AG04450 (cell line): ENCODE data around the gene COG5. TPM values are rescaled to one million over a fixed set of nuclear protein-coding genes. Genes with fewer than 3 reads are reported as not detected.

Experiments used
- CTCF ChIA-PET: fragments of 300-600, 350-600 bp; formaldehyde crosslinking; extraction: SDS; loops from one replicate; lab custom pipeline; 2022; ENCODE audit warnings: antibody characterized with exemption, inconsistent platforms; lab: Charles Lee
- POLR2A ChIA-PET: fragments of 350-600 bp; formaldehyde crosslinking; extraction: SDS; loops from one replicate; lab custom pipeline; 2021; ENCODE audit warnings: antibody characterized with exemption, inconsistent platforms; lab: Yijun Ruan, JAX
- DNase-seq: peaks from one replicate; pipeline ENCODE4 v3.0.0-alpha.2; 2011; ENCODE audit warnings: low read depth, low spot score
- H3K27ac ChIP-seq: one replicate; pipeline ENCODE4 v1.5.1; 2012; ENCODE audit warnings: low read depth, low read length, control low read depth
- H3K27me3 ChIP-seq: one replicate; pipeline ENCODE4 v1.6.0; 2012; ENCODE audit warnings: low read length; ENCODE audit not compliant: control insufficient read depth, insufficient read depth
- H3K4me3 ChIP-seq: 2 replicates; pipeline ENCODE4 v1.5.1; 2011; ENCODE audit warnings: mild to moderate bottlenecking, low read depth, low read length, control low read depth
- H3K9me3 ChIP-seq: 2 replicates; pipeline ENCODE4 v1.5.1; 2012; ENCODE audit warnings: low read length; ENCODE audit not compliant: control insufficient read depth, insufficient read depth
- CTCF ChIP-seq: IDR thresholded peaks from 2 replicates; pipeline ENCODE4 v1.5.1; 2011; ENCODE audit warnings: low read depth, low read length, control low read depth, inconsistent platforms
- polyA plus RNA-seq: library from polyadenylated mRNA; depleted of rRNA; stranded (reverse); fragments of >200 nt; gene quantifications from 2 replicates; pipeline ENCODE4 v1.2.3, GENCODE V29; 2011

The COG5 gene
- polyA plus RNA-seq, 1 experiment: 55.2 TPM

DNA sequence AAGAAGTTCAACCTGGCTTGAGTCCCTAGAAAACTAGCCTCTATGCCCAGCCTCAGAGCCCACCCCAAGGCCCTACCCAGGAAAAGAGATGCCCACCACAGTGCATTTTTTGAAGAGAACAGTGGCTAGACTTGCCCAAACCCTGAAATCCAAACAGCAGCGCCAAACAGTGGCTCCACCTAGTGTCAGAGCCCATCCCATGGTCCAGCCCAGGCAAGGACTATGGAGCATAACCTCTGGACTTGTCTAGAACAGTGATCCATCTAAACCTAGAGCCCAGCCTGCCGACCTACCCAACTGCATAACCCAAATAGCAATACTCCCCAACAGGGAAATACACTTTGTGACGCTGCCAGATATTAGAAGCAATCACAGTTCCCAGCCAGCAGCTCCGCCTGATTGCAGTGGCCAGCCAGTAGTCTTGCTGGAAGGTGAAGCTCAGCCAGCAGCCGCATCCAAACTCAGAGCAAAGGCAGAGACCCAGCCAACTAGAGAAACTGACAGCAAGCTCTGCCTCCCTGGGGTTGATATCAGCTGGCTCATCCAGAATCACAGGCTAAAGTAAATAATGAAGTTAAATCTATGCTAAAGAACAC is 350.4 kb downstream of the COG5 start:
- CTCF ChIA-PET: interaction anchor here (0.8 to 1.0 kb wide), 2 partner anchors 9 to 13 kb away, joined by 3 to 5 read pairs; no protein-coding TSS in a partner anchor

DNA sequence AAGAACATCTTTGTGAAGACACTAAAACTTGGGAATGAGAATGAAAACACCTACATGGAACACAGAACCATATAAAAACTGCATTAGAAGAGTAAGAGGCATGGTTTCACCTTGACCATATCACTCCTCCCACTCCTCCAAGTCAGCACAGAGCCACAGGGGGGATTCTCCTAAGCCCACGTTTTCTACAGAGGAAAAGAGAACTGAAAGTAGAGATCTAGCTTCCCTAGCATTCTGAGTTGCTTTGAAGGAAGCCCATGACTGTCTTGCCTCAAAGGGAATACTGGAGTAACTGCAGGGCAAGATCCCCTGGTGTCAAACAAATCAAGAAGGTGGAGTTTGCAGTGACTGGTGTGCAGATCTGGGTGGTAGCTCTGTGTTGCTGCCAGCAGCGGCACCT is 351.0 kb downstream of the COG5 start:
- no peak for DNase-seq
- CTCF ChIA-PET: interaction anchor here (0.8 to 1.0 kb wide), 2 partner anchors 9 to 14 kb away, joined by 3 to 5 read pairs; no protein-coding TSS in a partner anchor
- H3K9me3 ChIP-seq: no peaks in the 10 kb centered on the region; the same call in 1 of the 2 replicates
- POLR2A ChIA-PET: no interaction called here
- H3K4me3 ChIP-seq: no peak overlapping the region
- no peaks in the 10 kb centered on the region for H3K27me3 ChIP-seq
- H3K27ac ChIP-seq: no peak overlapping the region
- no peak for TF ChIP-seq CTCF

More for the DNA sequence above, 350.4 kb downstream of the COG5 start:
- Histone ChIP-seq H3K4me3 (no peak overlapping the region), H3K27me3 (no peaks in the 10 kb centered on the region), H3K27ac (no peak overlapping the region), H3K9me3 (no peaks in the 10 kb centered on the region; the same call in 1 of the 2 replicates)
- no peak for DNase-seq
- POLR2A ChIA-PET: no interaction called here
- no peak for TF ChIP-seq CTCF

DNA sequence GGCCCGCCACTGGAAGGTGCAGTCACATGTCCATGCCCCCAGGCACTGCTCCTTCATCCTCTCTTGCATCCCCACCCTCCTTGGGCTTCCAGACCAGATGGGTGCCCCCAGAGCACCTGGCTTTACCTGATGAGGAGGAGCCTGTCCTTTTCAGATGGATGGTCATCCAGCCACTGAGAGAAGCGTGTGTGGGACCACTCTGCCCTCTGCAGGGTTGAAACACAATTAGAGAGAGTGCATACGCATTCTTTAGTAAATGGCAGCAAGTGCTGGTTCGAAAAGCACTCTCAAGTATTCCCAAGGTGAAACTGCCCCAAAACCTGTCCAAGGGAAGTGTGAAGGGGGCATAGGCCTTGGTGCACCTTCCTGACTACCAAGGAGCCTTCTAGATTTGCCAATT is 353.3 kb downstream of the COG5 start:
- Histone ChIP-seq H3K27me3 (no peaks in the 10 kb centered on the region), H3K9me3 (no peaks in the 10 kb centered on the region; the same call in 1 of the 2 replicates)
- CTCF ChIA-PET: no interaction called here

GRCh38 chr7:107209565-107209964 is 354.2 kb downstream of the COG5 start:
- Histone ChIP-seq H3K27ac (no peak overlapping the region), H3K27me3 (no peaks in the 10 kb centered on the region), H3K9me3 (no peaks in the 10 kb centered on the region), H3K4me3 (no peak overlapping the region)
- POLR2A ChIA-PET: no interaction called here
- DNase-seq: no peak
- no peak for TF ChIP-seq CTCF
- CTCF ChIA-PET: interaction anchor here (0.5 to 1.0 kb wide), 2 partner anchors 10 kb away, joined by 3 read pairs; no protein-coding TSS in a partner anchor

More for the DNA sequence above, 353.3 kb downstream of the COG5 start:
- no peak overlapping the region for H3K4me3 ChIP-seq
- no peak for DNase-seq
- no peak overlapping the region for H3K27ac ChIP-seq
- TF ChIP-seq CTCF: no peak
- POLR2A ChIA-PET: no interaction called here

DNA sequence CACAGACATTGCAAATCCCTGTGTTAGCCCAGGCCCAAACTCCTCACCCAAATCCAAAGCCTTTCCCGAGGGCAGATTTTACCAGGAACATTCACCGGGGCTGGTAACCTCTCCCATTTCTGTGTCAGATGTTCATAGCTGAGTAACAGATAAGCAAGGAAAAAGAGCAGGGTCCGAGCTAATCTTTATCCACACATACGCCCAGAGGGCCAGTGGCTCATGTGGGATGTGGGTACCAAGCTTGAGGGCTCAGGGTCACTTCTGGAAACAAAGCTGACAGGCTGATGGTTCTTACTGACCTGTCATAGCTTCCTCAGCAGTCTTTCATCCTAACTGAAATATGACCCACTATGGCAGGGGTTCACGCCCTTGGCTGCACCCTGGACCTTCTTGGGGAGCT is 355.2 kb downstream of the COG5 start:
- no peak for DNase-seq
- Histone ChIP-seq H3K27ac (no peak overlapping the region), H3K27me3 (no peaks in the 10 kb centered on the region), H3K4me3 (no peak overlapping the region), H3K9me3 (no peaks in the 10 kb centered on the region)
- CTCF ChIA-PET: interaction anchor here (0.7 to 1.0 kb wide), 2 partner anchors 11 to 668 kb away, joined by 3 read pairs; no protein-coding TSS in a partner anchor
- POLR2A ChIA-PET: interaction anchor here (0.9 kb wide), 1 partner anchor 40 kb away, joined by 3 read pairs; the partner anchor contains the start of gene HBP1
- no peak for TF ChIP-seq CTCF
